ENCODE measurements around the gene RBPJL. TPM values are rescaled to one million over a fixed set of nuclear protein-coding genes. Genes with fewer than 3 reads are reported as not detected.

The RBPJL gene
- total RNA-seq, 1 experiment from 2014 or later, result 0.85 TPM

GRCh38 chr20:45307076-45307640 is 518 bp downstream of the RBPJL start:
- ATAC-seq, result no peak
- H3K36me3 Mint-ChIP-seq, result no peaks in the 10 kb centered on the region
- no peak overlapping the region for H3K27ac Mint-ChIP-seq
- ChIA-PET POLR2A (no interaction called here), CTCF (interaction anchor here (0.5 to 4.0 kb wide), 11 partner anchors 9 to 616 kb away, joined by 3 to 61 read pairs (median 3); no protein-coding TSS in a partner anchor)
- peaks cover 27% of the 10 kb centered on the region for H3K4me1 Mint-ChIP-seq
- DNase-seq (ENCODE audit: low spot score), result peak; percentile 25
- TF ChIP-seq NR3C1 (CRISPR knock-in tag; conservative IDR thresholded peaks at IDR 0.05; ENCODE audit: low read depth) (no peak), ATF6 (CRISPR knock-in tag; IDR thresholded peaks at IDR 0.05) (no peak), E2F4 (CRISPR knock-in tag; IDR thresholded peaks at IDR 0.05; ENCODE audit: borderline replicate concordance, low read depth) (no peak), FOXJ3 (CRISPR knock-in tag; IDR thresholded peaks at IDR 0.05; ENCODE audit: borderline replicate concordance) (no peak), NFYB (CRISPR knock-in tag; conservative IDR thresholded peaks at IDR 0.05; ENCODE audit: low read depth) (no peak), CREM (CRISPR knock-in tag; IDR thresholded peaks at IDR 0.05) (no peak), ETV6 (CRISPR knock-in tag; IDR thresholded peaks at IDR 0.05) (no peak), ZNF396 (CRISPR knock-in tag; IDR thresholded peaks at IDR 0.05; ENCODE audit: borderline replicate concordance) (no peak), MXD4 (CRISPR knock-in tag; IDR thresholded peaks at IDR 0.05; ENCODE audit: borderline replicate concordance) (no peak), NFE2L1 (CRISPR knock-in tag; IDR thresholded peaks at IDR 0.05) (no peak), TCF7 (CRISPR knock-in tag; IDR thresholded peaks at IDR 0.05; ENCODE audit: low read depth) (no peak)
- TF ChIP-seq, protein P1, sequence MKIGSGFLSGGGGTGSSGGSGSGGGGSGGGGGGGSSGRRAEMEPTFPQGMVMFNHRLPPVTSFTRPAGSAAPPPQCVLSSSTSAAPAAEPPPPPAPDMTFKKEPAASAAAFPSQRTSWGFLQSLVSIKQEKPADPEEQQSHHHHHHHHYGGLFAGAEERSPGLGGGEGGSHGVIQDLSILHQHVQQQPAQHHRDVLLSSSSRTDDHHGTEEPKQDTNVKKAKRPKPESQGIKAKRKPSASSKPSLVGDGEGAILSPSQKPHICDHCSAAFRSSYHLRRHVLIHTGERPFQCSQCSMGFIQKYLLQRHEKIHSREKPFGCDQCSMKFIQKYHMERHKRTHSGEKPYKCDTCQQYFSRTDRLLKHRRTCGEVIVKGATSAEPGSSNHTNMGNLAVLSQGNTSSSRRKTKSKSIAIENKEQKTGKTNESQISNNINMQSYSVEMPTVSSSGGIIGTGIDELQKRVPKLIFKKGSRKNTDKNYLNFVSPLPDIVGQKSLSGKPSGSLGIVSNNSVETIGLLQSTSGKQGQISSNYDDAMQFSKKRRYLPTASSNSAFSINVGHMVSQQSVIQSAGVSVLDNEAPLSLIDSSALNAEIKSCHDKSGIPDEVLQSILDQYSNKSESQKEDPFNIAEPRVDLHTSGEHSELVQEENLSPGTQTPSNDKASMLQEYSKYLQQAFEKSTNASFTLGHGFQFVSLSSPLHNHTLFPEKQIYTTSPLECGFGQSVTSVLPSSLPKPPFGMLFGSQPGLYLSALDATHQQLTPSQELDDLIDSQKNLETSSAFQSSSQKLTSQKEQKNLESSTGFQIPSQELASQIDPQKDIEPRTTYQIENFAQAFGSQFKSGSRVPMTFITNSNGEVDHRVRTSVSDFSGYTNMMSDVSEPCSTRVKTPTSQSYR (CRISPR knock-in tag; IDR thresholded peaks at IDR 0.05), result no peak
- H3K27me3 Mint-ChIP-seq (ENCODE audit: low read depth), result peaks cover 34% of the 10 kb centered on the region
- no peak overlapping the region for H3K4me3 Mint-ChIP-seq
- H3K9me3 Mint-ChIP-seq, result no peaks in the 10 kb centered on the region

DNA sequence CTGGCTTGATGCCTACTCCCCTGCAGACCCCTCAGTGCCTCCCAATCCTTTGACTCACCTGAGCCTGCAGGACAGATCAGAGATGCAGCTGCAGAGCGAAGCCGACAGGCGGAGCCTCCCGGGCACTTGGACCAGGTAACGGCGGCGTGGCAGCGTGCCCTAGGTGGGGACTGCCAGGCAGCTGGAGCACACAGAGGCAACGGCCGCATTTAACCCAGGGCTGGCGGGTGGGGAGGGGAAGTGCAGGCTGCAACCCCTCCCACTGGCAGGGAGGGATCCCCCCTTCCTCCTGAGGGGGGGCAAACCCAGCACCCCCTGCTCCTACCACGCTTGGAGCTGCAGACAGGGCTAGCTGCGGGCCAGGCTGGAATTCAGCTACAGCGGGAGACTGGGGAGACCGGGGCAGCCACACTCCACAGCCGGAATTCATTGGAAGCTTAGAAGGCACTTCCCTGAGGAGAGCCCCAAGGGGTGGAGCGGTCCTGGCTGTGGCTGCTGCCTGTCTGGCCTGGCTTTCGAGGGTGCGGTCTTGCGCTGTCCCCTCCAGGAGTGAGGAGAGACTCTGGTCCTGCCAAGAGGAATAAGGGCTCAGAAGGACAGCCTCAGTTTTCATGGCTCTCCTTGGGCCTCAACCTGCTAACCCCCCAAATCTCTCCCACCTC is 1.6 kb downstream of the RBPJL start, which contains the start of gene MATN4:
Gene MATN4, minus strand, starts transcription at position 183 of the 662 bp plus-strand sequence. CDS start 2,717 bp downstream, outside the sequence.
- CTCF ChIA-PET, result interaction anchor here (0.7 to 4.0 kb wide), 25 partner anchors 11 to 463 kb away, joined by 3 to 61 read pairs (median 4); partner anchors contain the start of genes PIGT and SYS1
- Mint-ChIP-seq H3K36me3 (no peaks in the 10 kb centered on the region), H3K9me3 (no peaks in the 10 kb centered on the region), H3K4me1 (peaks cover 27% of the 10 kb centered on the region), H3K27me3 (ENCODE audit: low read depth) (peaks cover 39% of the 10 kb centered on the region), H3K27ac (no peak within 1 kb of the TSS), H3K4me3 (0 out of 2 replicates have a peak within 1 kb of the TSS, but pooled peaks have one; percentile 22)
- peak; percentile 59 for DNase-seq (ENCODE audit: low spot score)
- peak; percentile 64 for ATAC-seq
- POLR2A ChIA-PET, result no interaction called here
- TF ChIP-seq STAT6 (CRISPR knock-in tag; conservative IDR thresholded peaks at IDR 0.05; ENCODE audit: low read depth) (no peak), MYBL2 (CRISPR knock-in tag; IDR thresholded peaks at IDR 0.05) (no peak), HMGA2 (CRISPR knock-in tag; IDR thresholded peaks at IDR 0.05) (no peak), GTF2I (CRISPR knock-in tag; conservative IDR thresholded peaks at IDR 0.05) (no peak), MXD4 (CRISPR knock-in tag; IDR thresholded peaks at IDR 0.05; ENCODE audit: borderline replicate concordance) (no peak)
- TF ChIP-seq, protein P2, sequence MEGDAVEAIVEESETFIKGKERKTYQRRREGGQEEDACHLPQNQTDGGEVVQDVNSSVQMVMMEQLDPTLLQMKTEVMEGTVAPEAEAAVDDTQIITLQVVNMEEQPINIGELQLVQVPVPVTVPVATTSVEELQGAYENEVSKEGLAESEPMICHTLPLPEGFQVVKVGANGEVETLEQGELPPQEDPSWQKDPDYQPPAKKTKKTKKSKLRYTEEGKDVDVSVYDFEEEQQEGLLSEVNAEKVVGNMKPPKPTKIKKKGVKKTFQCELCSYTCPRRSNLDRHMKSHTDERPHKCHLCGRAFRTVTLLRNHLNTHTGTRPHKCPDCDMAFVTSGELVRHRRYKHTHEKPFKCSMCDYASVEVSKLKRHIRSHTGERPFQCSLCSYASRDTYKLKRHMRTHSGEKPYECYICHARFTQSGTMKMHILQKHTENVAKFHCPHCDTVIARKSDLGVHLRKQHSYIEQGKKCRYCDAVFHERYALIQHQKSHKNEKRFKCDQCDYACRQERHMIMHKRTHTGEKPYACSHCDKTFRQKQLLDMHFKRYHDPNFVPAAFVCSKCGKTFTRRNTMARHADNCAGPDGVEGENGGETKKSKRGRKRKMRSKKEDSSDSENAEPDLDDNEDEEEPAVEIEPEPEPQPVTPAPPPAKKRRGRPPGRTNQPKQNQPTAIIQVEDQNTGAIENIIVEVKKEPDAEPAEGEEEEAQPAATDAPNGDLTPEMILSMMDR (IDR thresholded peaks at IDR 0.05), result no peak
- TF ChIP-seq, protein P3, sequence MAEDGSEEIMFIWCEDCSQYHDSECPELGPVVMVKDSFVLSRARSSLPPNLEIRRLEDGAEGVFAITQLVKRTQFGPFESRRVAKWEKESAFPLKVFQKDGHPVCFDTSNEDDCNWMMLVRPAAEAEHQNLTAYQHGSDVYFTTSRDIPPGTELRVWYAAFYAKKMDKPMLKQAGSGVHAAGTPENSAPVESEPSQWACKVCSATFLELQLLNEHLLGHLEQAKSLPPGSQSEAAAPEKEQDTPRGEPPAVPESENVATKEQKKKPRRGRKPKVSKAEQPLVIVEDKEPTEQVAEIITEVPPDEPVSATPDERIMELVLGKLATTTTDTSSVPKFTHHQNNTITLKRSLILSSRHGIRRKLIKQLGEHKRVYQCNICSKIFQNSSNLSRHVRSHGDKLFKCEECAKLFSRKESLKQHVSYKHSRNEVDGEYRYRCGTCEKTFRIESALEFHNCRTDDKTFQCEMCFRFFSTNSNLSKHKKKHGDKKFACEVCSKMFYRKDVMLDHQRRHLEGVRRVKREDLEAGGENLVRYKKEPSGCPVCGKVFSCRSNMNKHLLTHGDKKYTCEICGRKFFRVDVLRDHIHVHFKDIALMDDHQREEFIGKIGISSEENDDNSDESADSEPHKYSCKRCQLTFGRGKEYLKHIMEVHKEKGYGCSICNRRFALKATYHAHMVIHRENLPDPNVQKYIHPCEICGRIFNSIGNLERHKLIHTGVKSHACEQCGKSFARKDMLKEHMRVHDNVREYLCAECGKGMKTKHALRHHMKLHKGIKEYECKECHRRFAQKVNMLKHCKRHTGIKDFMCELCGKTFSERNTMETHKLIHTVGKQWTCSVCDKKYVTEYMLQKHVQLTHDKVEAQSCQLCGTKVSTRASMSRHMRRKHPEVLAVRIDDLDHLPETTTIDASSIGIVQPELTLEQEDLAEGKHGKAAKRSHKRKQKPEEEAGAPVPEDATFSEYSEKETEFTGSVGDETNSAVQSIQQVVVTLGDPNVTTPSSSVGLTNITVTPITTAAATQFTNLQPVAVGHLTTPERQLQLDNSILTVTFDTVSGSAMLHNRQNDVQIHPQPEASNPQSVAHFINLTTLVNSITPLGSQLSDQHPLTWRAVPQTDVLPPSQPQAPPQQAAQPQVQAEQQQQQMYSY (CRISPR knock-in tag; IDR thresholded peaks at IDR 0.05), result no peak

All from WTC11 (cell line).